ENCODE data around the gene SUCLG1.

DNA sequence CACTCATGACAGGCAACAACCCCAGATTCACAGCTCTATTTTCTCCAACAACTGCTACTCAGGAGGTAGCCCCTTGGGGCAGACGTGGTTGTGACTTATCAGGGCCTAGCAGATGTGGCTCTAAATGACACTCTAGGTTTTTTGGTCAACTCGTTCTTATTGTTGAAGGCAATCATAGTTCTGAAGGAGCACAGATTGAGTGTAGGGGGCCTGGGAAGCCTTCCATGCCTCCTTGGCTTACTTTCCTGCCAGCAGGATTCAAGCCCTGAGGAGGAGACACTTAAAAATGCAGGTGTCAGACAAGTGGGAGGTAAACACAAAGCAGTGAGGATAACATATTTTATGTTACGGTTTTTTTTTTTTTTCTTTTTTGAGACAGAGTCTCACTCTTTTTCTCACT, 23.5 kb upstream of the SUCLG1 start:
- TF ChIP-seq EZH2phosphoT487 (IDR thresholded peaks at IDR 0.05; ENCODE audit: low read depth, severe bottlenecking, unreplicated experiment) (no peak), CTCF (IDR thresholded peaks at IDR 0.05; ENCODE audit: poor library complexity) (no peak), EZH2 (IDR thresholded peaks at IDR 0.05; ENCODE audit: borderline replicate concordance) (no peak)
